Neural progenitor cell (in vitro differentiated cells): Measurements from ENCODE around the gene DHX35. TPM values are rescaled to one million over a fixed set of nuclear protein-coding genes. Genes with fewer than 3 reads are reported as not detected.
A peak's percentile ranks its signal among the peaks of the same experiment; 100 is the strongest.

Experiments
- DNase-seq: peaks from one replicate; pipeline ENCODE4 v3.0.0-alpha.2; 2016; ENCODE audit warnings: low spot score
- H2AFZ ChIP-seq: fragments of 200-600 bp; sonication (generic); replicated peaks from 2 replicates; pipeline ENCODE4 v1.6.1; 2016; ENCODE audit warnings: antibody characterized with exemption
- H3F3A ChIP-seq: fragments of 200-600 bp; sonication (generic); 2 replicates; pipeline ENCODE4 v1.6.1; 2016; ENCODE audit warnings: antibody characterized with exemption, low read depth
- H3K27ac ChIP-seq: fragments of 200-600 bp; sonication (generic); 2 replicates; pipeline ENCODE4 v1.5.1; 2016; ENCODE audit warnings: mild to moderate bottlenecking
- H3K27me3 ChIP-seq: fragments of 200-600 bp; sonication (generic); 2 replicates; pipeline ENCODE4 v1.6.1; 2016; ENCODE audit warnings: mild to moderate bottlenecking, moderate library complexity
- H3K36me3 ChIP-seq: fragments of 200-600 bp; sonication (generic); 2 replicates; pipeline ENCODE4 v1.5.1; 2016
- H3K4me1 ChIP-seq: fragments of 200-600 bp; sonication (generic); 2 replicates; pipeline ENCODE4 v1.6.1; 2016; ENCODE audit warnings: mixed run types
- H3K4me2 ChIP-seq: fragments of 200-600 bp; sonication (generic); 2 replicates; pipeline ENCODE4 v1.6.1; 2016
- H3K4me3 ChIP-seq: fragments of 200-600 bp; sonication (generic); 2 replicates; pipeline ENCODE4 v1.5.1; 2016
- H3K79me2 ChIP-seq: fragments of 200-600 bp; sonication (generic); 2 replicates; pipeline ENCODE4 v1.6.1; 2016; ENCODE audit warnings: low read depth
- H3K9ac ChIP-seq: fragments of 200-600 bp; sonication (generic); 2 replicates; pipeline ENCODE4 v1.6.1; 2016
- H3K9me3 ChIP-seq: fragments of 200-600 bp; sonication (generic); 2 replicates; pipeline ENCODE4 v1.5.1; 2016; ENCODE audit warnings: low read depth
- H4K20me1 ChIP-seq: fragments of 200-600 bp; sonication (generic); 2 replicates; pipeline ENCODE4 v1.6.1; 2016; ENCODE audit warnings: low read depth
- H3K27ac Mint-ChIP-seq: 3 replicates; pipeline ENCODE4 v1.8.0; 2021; ENCODE audit warnings: mixed read lengths
- H3K27me3 Mint-ChIP-seq: 2 replicates; pipeline ENCODE4 v1.8.0; 2022; ENCODE audit warnings: low read depth, mild to moderate bottlenecking, inconsistent platforms, moderate library complexity, mixed read lengths; ENCODE audit not compliant: insufficient read depth
- H3K36me3 Mint-ChIP-seq: 3 replicates; pipeline ENCODE4 v1.8.0; 2021; ENCODE audit warnings: mixed read lengths
- H3K4me1 Mint-ChIP-seq: 3 replicates; pipeline ENCODE4 v1.8.0; 2021; ENCODE audit warnings: mixed read lengths
- H3K4me3 Mint-ChIP-seq: 3 replicates; pipeline ENCODE4 v1.8.0; 2021; ENCODE audit warnings: mild to moderate bottlenecking, moderate library complexity, mixed read lengths
- H3K9me3 Mint-ChIP-seq: 3 replicates; pipeline ENCODE4 v1.8.0; 2020; ENCODE audit warnings: mixed read lengths
- EZH2 ChIP-seq: fragments of 200-600 bp; sonication (generic); IDR thresholded peaks from 2 replicates; pipeline ENCODE4 v1.6.1; 2017; ENCODE audit warnings: antibody characterized with exemption, mild to moderate bottlenecking, moderate library complexity
- EZH2phosphoT487 ChIP-seq: fragments of 200-600 bp; sonication (generic); IDR thresholded peaks from 2 replicates; pipeline ENCODE4 v1.6.1; 2017; ENCODE audit warnings: antibody characterized with exemption
- total RNA-seq: library from RNA; depleted of rRNA; stranded (reverse); fragments of >200 nt; gene quantifications from 2 replicates; pipeline ENCODE4 v1.2.3, GENCODE V29; 2015; ENCODE audit warnings: low replicate concordance
- TF ChIP-seq, protein P1 (sequence below): fragments of 200-600 bp; sonication (generic); IDR thresholded peaks from 2 replicates; pipeline ENCODE4 v1.5.1; 2017; ENCODE audit warnings: antibody characterized with exemption, mild to moderate bottlenecking

DHX35 gene
- total RNA-seq, 1 donor from 2014 or later, result 22.5 TPM

DNA sequence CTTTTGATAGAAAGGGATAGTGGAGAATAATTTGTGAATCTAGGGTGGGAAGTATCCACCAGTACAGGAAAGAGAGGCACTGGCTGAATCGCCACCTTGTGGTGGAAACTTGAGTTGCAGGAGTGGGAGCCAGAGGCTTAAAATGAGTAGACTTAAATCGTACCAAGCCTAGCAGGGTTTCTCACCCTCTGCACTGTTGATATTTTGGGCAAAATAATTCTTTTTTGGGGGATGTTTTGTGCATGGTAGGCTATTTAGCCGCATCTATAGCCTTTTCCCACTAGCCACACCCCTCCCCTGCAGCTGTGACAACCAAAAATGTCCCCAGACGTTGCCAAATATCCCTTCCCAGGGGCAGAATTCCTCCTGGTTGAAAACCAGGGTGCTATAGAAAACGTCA is 119.1 kb downstream of the DHX35 start:
- H3K4me3 Mint-ChIP-seq, result no peak overlapping the region
- H3K27me3 ChIP-seq, result no peaks in the 10 kb centered on the region
- H3K4me3 ChIP-seq, result no peak overlapping the region
- peaks cover 6% of the 10 kb centered on the region for H3K27me3 Mint-ChIP-seq
- peak; percentile 82 for DNase-seq
- H3K27ac ChIP-seq, result no peak overlapping the region
- peak overlapping the region; percentile 55 for H2AFZ ChIP-seq
- peaks cover 2% of the 10 kb centered on the region for H3K4me1 Mint-ChIP-seq
- TF ChIP-seq, protein P1, sequence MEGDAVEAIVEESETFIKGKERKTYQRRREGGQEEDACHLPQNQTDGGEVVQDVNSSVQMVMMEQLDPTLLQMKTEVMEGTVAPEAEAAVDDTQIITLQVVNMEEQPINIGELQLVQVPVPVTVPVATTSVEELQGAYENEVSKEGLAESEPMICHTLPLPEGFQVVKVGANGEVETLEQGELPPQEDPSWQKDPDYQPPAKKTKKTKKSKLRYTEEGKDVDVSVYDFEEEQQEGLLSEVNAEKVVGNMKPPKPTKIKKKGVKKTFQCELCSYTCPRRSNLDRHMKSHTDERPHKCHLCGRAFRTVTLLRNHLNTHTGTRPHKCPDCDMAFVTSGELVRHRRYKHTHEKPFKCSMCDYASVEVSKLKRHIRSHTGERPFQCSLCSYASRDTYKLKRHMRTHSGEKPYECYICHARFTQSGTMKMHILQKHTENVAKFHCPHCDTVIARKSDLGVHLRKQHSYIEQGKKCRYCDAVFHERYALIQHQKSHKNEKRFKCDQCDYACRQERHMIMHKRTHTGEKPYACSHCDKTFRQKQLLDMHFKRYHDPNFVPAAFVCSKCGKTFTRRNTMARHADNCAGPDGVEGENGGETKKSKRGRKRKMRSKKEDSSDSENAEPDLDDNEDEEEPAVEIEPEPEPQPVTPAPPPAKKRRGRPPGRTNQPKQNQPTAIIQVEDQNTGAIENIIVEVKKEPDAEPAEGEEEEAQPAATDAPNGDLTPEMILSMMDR, result peak; percentile 90
- TF ChIP-seq EZH2phosphoT487, result no peak
- H3K27ac Mint-ChIP-seq, result no peak overlapping the region
- no peak overlapping the region for H3K9ac ChIP-seq
- H3K4me2 ChIP-seq, result no peak overlapping the region
- H3K36me3 Mint-ChIP-seq, result no peaks in the 10 kb centered on the region
- H3K36me3 ChIP-seq, result no peaks in the 10 kb centered on the region
- H3K4me1 ChIP-seq, result no peaks in the 10 kb centered on the region
- H3K9me3 ChIP-seq, result no peaks in the 10 kb centered on the region
- no peaks in the 10 kb centered on the region for H3F3A ChIP-seq
- no peaks in the 10 kb centered on the region for H4K20me1 ChIP-seq
- no peaks in the 10 kb centered on the region for H3K79me2 ChIP-seq
- no peaks in the 10 kb centered on the region for H3K9me3 Mint-ChIP-seq

DNA sequence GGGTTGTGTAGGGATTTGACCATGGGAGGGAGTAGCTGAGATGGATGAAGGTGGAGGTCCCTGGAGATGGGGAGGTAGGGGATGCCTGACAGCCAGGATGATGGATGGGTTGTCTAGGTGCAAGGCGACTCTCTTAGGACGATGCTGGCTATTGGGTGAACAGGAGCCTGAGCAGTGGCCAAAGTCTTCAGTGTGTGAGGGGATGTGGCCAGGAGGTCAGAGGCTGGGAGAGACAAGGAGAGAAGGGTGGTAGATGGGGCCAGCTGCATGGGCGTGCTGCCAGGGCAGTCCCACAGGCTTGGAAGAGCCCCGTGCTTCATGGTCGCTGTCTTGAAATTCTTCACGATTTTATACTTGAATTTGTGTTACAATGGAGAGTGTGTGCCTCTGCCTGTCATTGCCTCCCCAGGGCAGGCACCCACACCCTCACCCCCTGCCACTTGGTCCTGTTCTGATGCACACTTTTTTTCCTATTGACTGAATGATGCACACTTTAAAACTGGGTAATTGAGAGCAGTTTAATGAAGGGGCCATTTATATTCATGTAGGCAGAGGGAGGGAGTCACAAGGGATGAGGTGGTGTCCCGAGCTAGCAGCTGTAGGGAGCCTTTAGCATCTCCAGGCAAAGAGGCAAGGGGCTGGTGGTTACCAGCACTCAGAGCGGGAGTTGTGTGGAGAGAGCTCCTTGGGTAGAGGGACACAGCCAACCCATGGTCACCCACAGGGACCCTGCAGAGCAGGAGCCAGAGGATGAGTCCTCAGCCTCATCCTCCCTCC is 120.7 kb downstream of the DHX35 start:
- no peak overlapping the region for H3K4me3 Mint-ChIP-seq
- H3K4me2 ChIP-seq, result no peak overlapping the region
- no peaks in the 10 kb centered on the region for H3K36me3 ChIP-seq
- no peaks in the 10 kb centered on the region for H3K9me3 ChIP-seq
- peaks cover 2% of the 10 kb centered on the region for H3K4me1 Mint-ChIP-seq
- no peak overlapping the region for H2AFZ ChIP-seq
- no peaks in the 10 kb centered on the region for H3F3A ChIP-seq
- peaks cover 6% of the 10 kb centered on the region for H3K27me3 Mint-ChIP-seq
- TF ChIP-seq, protein P1, result no peak
- no peak for TF ChIP-seq EZH2
- TF ChIP-seq EZH2phosphoT487, result no peak
- DNase-seq, result no peak
- no peak overlapping the region for H3K27ac ChIP-seq
- H3K27me3 ChIP-seq, result no peaks in the 10 kb centered on the region
- no peaks in the 10 kb centered on the region for H3K9me3 Mint-ChIP-seq
- H3K79me2 ChIP-seq, result no peaks in the 10 kb centered on the region
- no peaks in the 10 kb centered on the region for H3K4me1 ChIP-seq
- H4K20me1 ChIP-seq, result no peaks in the 10 kb centered on the region
- no peaks in the 10 kb centered on the region for H3K36me3 Mint-ChIP-seq
- no peak overlapping the region for H3K4me3 ChIP-seq
- H3K9ac ChIP-seq, result no peak overlapping the region
- peak overlapping the region; percentile 84 for H3K27ac Mint-ChIP-seq

DNA sequence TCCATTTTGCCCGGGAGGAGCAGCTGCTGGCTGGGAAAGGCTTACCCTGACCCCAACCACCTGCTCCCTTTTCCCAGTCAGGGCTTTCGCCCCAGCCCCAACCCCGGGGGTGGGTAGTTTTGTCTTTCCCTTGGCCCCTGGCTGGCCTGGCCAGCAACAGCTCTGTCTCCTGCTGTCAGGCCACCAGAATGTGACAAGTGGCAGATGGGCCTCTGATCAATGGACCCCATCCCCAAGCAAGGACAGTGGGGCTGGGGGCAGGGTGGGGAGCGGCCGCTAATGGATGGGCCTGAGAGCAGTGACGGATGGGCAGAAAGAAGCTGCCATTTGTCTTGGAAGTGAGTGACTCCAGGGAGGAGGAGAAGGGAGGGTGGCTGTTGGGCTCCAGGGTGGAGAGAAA is 121.6 kb downstream of the DHX35 start:
- Histone ChIP-seq H3K27me3 (no peaks in the 10 kb centered on the region), H3K4me1 (peaks cover 8% of the 10 kb centered on the region), H3F3A (peaks cover 9% of the 10 kb centered on the region), H3K4me3 (no peak overlapping the region), H3K9ac (no peak overlapping the region), H3K27ac (no peak overlapping the region), H4K20me1 (no peaks in the 10 kb centered on the region), H3K36me3 (no peaks in the 10 kb centered on the region), H3K79me2 (no peaks in the 10 kb centered on the region), H3K4me2 (no peak overlapping the region), H2AFZ (no peak overlapping the region), H3K9me3 (no peaks in the 10 kb centered on the region)
- H3K27me3 Mint-ChIP-seq, result peaks cover 6% of the 10 kb centered on the region
- DNase-seq, result no peak
- peaks cover 2% of the 10 kb centered on the region for H3K4me1 Mint-ChIP-seq
- H3K36me3 Mint-ChIP-seq, result no peaks in the 10 kb centered on the region
- H3K27ac Mint-ChIP-seq, result no peak overlapping the region
- TF ChIP-seq EZH2 (no peak), EZH2phosphoT487 (no peak)
- TF ChIP-seq, protein P1, result no peak
- H3K4me3 Mint-ChIP-seq, result no peak overlapping the region
- H3K9me3 Mint-ChIP-seq, result no peaks in the 10 kb centered on the region
